Heart right ventricle (tissue), 16 donors: ENCODE measurements around the gene RFC2. TPM values are rescaled to one million over a fixed set of nuclear protein-coding genes. Genes with fewer than 3 reads are reported as not detected.

Experiments used
- ATAC-seq, 8 donors: fragments of 200-7000 bp; cut with Tn5 transposase; one replicate each; pipeline ENCODE4 v1.9.1; 2020; ENCODE audit warnings: mild to moderate bottlenecking in 8 of 8, moderate library complexity in 8 of 8, moderate number of reproducible peaks in 1 of 8
- DNase-seq, 2 donors: peaks; one replicate each; pipeline ENCODE4 v3.0.0-alpha.2; 2020
- H3K27ac ChIP-seq, 10 donors: fragments of 200-600 bp; sonication (generic) in 2 of 10; one replicate each; pipeline versions ENCODE4 v1.5.0 to v1.8.0; 2020 to 2022; ENCODE audit warnings: mild to moderate bottlenecking in 3 of 10
- H3K27me3 ChIP-seq, 7 donors: fragments of 200-600 bp; one replicate each; pipeline ENCODE4 v1.8.0; 2021 to 2022; ENCODE audit warnings: mild to moderate bottlenecking in 2 of 7
- H3K36me3 ChIP-seq, 9 donors: fragments of 200-600 bp; sonication (generic) in 1 of 9; one replicate each; pipeline versions ENCODE4 v1.5.0 to v1.8.0; 2020 to 2022; ENCODE audit warnings: mild to moderate bottlenecking in 2 of 9
- H3K4me1 ChIP-seq, 9 donors: fragments of 200-600 bp; sonication (generic) in 1 of 9; one replicate each; pipeline versions ENCODE4 v1.5.0 to v1.8.0; 2020 to 2022; ENCODE audit warnings: mild to moderate bottlenecking in 4 of 9
- H3K4me3 ChIP-seq, 10 donors: fragments of 200-600 bp; sonication (generic) in 2 of 10; one replicate each; pipeline versions ENCODE4 v1.5.0 to v1.8.0; 2020 to 2022; ENCODE audit warnings: mild to moderate bottlenecking in 7 of 10, moderate library complexity in 2 of 10
- H3K9me3 ChIP-seq, 11 donors: fragments of 200-600 bp in 10 of 11; sonication (generic) in 2 of 11; one replicate each; pipeline versions ENCODE4 v1.5.0 to v1.8.0; 2013 to 2022; ENCODE audit warnings: mild to moderate bottlenecking in 2 of 11, control low read depth in 1 of 11, moderate library complexity in 1 of 11
- WGBS, 2 donors: extraction: QIAGEN DNeasy Blood & Tissue Kit; methylation state at CpG; one replicate each; pipeline ENCODE4 v1.1.7; 2013; ENCODE audit warnings: inconsistent platforms in 1 of 2; 5-methylcytosine and 5-hydroxymethylcytosine counted together
- intact Hi-C, 10 donors: fragments of 100-400 bp; cut with DNase I; formaldehyde crosslinking; loops; one replicate each; pipeline versions ENCODE4 v1.11.1 to v1.14.2; 2022
- polyA plus RNA-seq, 2 donors: library from polyadenylated mRNA; stranded (reverse); fragments of 200-250 nt; gene quantifications; one replicate each; pipeline ENCODE4 v1.2.3, GENCODE V29; 2013
- total RNA-seq, 10 donors: library from RNA; stranded (reverse); fragmentation: NEBNext Ultra II Directional in 3 of 10; extraction: Animal tissue kit (Norgen Biotek cat#: 25700) in 3 of 10; gene quantifications; one replicate each; pipeline versions ENCODE4 v1.2.1 to v1.2.4, GENCODE V29; 2021 to 2023
- TF ChIP-seq, protein P1 (sequence below), 9 donors: fragments of 200-600 bp; sonication (generic) in 2 of 9; IDR thresholded peaks; one replicate each; pipeline versions ENCODE4 v1.5.0 to v1.8.0; 2021 to 2022; ENCODE audit warnings: antibody characterized with exemption in 9 of 9, mild to moderate bottlenecking in 5 of 9, moderate library complexity in 1 of 9
- donor health status: Arrhythmogenic right ventricular cardiomyopathy.
- donor health status: ischemic (EF 13 %, LVEDD 7.1; RV severe dilation, severe dysfunction).
- donor health status: healthy with polysubstance abuse.
- donor health status: DM: no; HTN: yes; CAD: no.
- donor health status: DM: no; HTN: no; CAD: no.
- donor health status: ischemic (EF 25% LVEDD 6.9; RV normal size, moderate dysfunction).
- donor health status: ischemic (EF 25% LVEDD 5.7; RV mildly dilated, moderate dysfunction).
- donor health status: healthy.
- donor health status: DM: yes; HTN: yes; CAD: no.
- donor health status: Ischemic cardiomyopathy.
- donor health status: ischemic (EF 35%, LVEDD 5.7; RV mildly dilated, moderate dysfunction).
- donor health status: nonischemic (EF 11% LVEDD 7.7; RV severe dilation, severe dysfunction).
- donor health status: DM: yes; HTN: yes; CAD: no.
- donor health status: PGD.
- donor health status: ischemic (EF 29% LVEDD 5.4; RV normal size, mild dysfunction).
- donor health status: nonischemic (EF 23%, LVEDD 6.1; RV moderate dilation, normal function).

RFC2 gene
- total and polyA plus RNA-seq, 12 donors, result 7.0 to 18.5 (median 10.7) TPM

DNA sequence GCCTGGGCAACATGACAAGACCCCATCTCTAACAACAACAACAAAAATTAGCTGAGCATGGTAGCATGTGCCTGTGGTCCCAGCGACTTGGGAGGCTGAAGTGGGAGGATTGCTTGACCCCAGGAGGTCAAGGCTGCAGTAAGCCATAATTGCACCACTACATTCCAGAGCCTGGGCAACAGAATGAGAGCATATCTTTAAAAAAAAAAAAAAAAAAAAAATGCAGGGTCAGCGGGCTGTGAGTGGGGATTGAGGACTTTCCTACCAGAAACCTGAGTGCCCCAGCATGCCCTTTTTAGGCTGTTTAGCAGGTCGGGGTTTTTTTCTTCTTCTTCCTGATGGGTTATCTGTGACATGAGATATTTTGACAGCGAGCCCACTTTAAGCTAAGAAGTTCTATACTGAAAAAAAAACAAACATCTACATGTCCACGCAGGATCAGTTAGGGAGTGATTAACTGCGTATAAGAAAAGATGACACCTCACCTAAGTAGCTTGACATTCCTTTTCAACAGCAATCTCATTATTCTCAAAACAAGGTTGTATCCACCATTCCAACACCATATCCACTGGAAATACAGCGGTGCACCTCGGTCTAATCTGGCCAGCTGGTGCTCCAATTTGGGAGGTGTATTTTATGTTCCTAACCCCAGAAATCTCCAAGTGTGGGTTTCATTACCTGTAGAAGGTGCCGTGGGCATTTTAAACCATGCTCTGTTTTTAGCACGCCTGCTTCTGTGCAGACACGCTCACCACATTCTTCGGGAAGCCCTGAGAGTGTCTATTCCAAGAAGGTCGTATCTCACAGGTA lies 13.8 kb upstream of the RFC2 start:
- TF ChIP-seq, protein P1, sequence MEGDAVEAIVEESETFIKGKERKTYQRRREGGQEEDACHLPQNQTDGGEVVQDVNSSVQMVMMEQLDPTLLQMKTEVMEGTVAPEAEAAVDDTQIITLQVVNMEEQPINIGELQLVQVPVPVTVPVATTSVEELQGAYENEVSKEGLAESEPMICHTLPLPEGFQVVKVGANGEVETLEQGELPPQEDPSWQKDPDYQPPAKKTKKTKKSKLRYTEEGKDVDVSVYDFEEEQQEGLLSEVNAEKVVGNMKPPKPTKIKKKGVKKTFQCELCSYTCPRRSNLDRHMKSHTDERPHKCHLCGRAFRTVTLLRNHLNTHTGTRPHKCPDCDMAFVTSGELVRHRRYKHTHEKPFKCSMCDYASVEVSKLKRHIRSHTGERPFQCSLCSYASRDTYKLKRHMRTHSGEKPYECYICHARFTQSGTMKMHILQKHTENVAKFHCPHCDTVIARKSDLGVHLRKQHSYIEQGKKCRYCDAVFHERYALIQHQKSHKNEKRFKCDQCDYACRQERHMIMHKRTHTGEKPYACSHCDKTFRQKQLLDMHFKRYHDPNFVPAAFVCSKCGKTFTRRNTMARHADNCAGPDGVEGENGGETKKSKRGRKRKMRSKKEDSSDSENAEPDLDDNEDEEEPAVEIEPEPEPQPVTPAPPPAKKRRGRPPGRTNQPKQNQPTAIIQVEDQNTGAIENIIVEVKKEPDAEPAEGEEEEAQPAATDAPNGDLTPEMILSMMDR (IDR thresholded peaks at IDR 0.05), result no peak
- no peak for ATAC-seq
- Histone ChIP-seq H3K27me3 (no peaks in the 10 kb centered on the region), H3K4me1 (peaks cover 3 to 34% (median 25%) of the 10 kb centered on the region in 9 donors), H3K27ac (no peak overlapping the region), H3K9me3 (no peaks in the 10 kb centered on the region), H3K4me3 (no peak overlapping the region), H3K36me3 (no peaks in the 10 kb centered on the region)
- DNase-seq, result no peak
- intact Hi-C loops, result loop anchor here in 1 of 10 donors (10.0 kb wide), 1 partner anchor 203 kb away; no protein-coding TSS in a partner anchor
- 66 to 72% methylated on average over 13 of the region's 13 CpGs for WGBS, 2 donors

DNA sequence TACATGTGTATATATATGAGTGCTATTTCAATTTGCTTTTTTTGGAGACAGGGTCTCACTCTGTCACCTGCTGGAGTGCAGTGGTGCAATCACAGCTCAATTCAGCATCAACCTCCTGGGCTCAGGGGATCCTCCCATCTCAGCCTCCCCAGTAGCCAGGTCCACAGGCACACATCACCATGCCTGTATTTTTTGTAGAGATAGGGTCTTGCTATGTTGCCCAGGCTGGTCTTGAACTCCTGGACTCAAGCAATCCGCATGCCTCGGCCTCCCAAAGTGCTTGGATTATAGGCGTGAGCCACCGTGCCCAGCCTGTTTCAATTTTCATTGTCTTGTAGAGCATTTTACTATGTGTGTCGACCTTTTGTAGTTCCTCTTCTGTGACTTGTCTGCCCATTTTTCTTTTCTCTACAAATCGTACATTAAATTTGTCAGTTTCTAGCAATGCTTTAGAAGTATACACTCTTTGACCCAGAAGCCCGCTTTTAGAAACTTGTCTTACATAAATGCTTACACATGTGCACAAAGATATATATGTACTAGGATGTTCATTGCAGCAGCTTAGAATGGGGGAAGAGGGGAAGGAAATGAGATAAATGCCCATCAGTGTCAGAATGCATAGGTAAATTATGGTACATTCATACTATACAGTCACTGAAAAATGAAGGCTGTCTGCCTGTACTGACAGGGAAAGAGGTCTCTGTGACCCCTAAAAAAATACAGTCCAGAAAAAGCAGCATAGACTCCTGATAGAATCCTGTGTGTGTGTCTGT lies 12.2 kb upstream of the RFC2 start:
- peaks cover 0 to 19% (median 9%) of the 10 kb centered on the region in 9 donors for H3K4me1 ChIP-seq
- no peaks in the 10 kb centered on the region for H3K27me3 ChIP-seq
- no peaks in the 10 kb centered on the region for H3K36me3 ChIP-seq
- TF ChIP-seq, protein P1 (IDR thresholded peaks at IDR 0.05), result no peak
- DNase-seq (no peak), ATAC-seq (no peak)
- H3K9me3 ChIP-seq, result no peaks in the 10 kb centered on the region
- intact Hi-C loops, result loop anchor here in 1 of 10 donors (10.0 kb wide), 1 partner anchor 202 kb away; no protein-coding TSS in a partner anchor
- H3K27ac ChIP-seq, result no peak overlapping the region
- 80 to 83% methylated on average over 7 of the region's 7 CpGs for WGBS, 2 donors
- H3K4me3 ChIP-seq, result no peak overlapping the region

DNA sequence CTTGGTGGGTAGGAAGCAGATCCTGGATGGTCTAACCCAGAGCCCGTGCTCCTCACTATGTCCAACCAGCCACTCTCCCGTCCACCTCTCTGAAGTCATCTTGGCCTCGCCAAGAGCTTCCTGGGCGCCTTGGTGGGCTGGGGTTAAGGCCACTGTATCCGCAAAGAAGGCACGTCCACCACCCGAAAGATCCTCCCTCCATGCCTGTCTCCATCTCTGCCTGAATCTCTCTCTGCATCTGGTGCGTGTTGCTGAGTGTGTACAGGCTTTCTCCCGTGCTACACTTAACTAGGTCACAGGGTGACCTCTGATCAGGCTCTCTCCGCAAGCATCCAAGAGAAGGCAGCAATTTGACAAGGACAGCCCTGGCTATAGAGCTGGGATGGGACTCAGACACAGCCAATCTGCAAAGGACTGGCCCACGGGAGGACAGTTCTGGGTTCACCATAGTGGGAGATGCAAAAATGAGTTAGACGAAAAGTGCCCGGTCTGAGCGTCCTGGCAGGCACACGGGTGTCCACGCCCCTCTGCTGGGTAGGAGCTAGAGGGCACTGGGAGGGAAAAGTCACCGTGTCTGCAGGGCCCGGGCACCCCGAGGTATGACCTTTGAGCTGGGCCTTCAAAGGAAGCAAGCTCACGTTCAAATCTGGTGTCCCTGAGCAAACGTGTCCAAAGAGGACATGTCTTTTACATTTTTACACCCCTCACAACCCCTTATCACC lies 9.4 kb upstream of the RFC2 start:
- no peak for DNase-seq
- no peak overlapping the region for H3K4me3 ChIP-seq
- no peaks in the 10 kb centered on the region for H3K4me1 ChIP-seq
- H3K9me3 ChIP-seq, result no peaks in the 10 kb centered on the region
- TF ChIP-seq, protein P1 (IDR thresholded peaks at IDR 0.05), result no peak
- ATAC-seq, result peak in 1 of 8 donors; percentile 47
- no peaks in the 10 kb centered on the region for H3K36me3 ChIP-seq
- intact Hi-C loops, result loop anchor here in 1 of 10 donors (10.0 kb wide), 1 partner anchor 199 kb away; no protein-coding TSS in a partner anchor
- no peaks in the 10 kb centered on the region for H3K27me3 ChIP-seq
- 78 to 81% methylated on average over 21 of the region's 21 CpGs for WGBS, 2 donors
- H3K27ac ChIP-seq, result no peak overlapping the region
